GM18861 (cell line): Measurements from ENCODE around the gene PTH.

Experiments used
- ATAC-seq: cut with Tn5 transposase; IDR thresholded peaks from one replicate; pipeline ENCODE4 v1.9.1; 2021; ENCODE audit not compliant: unreplicated experiment

The PTH gene

GRCh38 chr11:13450832-13451397, 44.9 kb downstream of the PTH start:
- no peak for ATAC-seq

- ATAC-seq = no peak
These were observed 46.3 kb downstream of the PTH start for GRCh38 chr11:13449522-13449921.

- ATAC-seq = no peak
These were observed 46.9 kb downstream of the PTH start for GRCh38 chr11:13448876-13449275.

- no peak for ATAC-seq
These were observed 49.4 kb downstream of the PTH start for GRCh38 chr11:13446444-13446843.

- ATAC-seq = no peak
These were observed 50.2 kb downstream of the PTH start for GRCh38 chr11:13445588-13445987.
